Small intestine (tissue), 7 donors: ENCODE measurements around the gene COL13A1. TPM values are rescaled to one million over a fixed set of nuclear protein-coding genes. Genes with fewer than 3 reads are reported as not detected.
A peak's percentile ranks its signal among the peaks of the same experiment; 100 is the strongest.

ENCODE experiments used
- DNase-seq, 2 donors: peaks; one replicate each; pipeline versions ENCODE4 v3.0.0 to v3.0.0-alpha.2; 2013
- FAIRE-seq: peaks from 2 replicates; lab custom pipeline; 2012; peaks lifted over from hg19 to GRCh38; lab: Jason Lieb, UNC
- H3K27ac ChIP-seq, 3 donors: one replicate each; pipeline ENCODE4 v1.5.1; 2013; ENCODE audit warnings: low read length in 2 of 3, mild to moderate bottlenecking in 2 of 3, control low read depth in 1 of 3, inconsistent platforms in 1 of 3, low read depth in 1 of 3, moderate library complexity in 1 of 3
- H3K27me3 ChIP-seq, 3 donors: one replicate each; pipeline ENCODE4 v1.6.1; 2013; ENCODE audit warnings: low read length in 3 of 3, inconsistent platforms in 1 of 3; ENCODE audit not compliant: control insufficient read depth in 3 of 3, insufficient read depth in 3 of 3
- H3K36me3 ChIP-seq, 3 donors: one replicate each; pipeline ENCODE4 v1.6.1; 2013; ENCODE audit warnings: low read length in 3 of 3, inconsistent platforms in 1 of 3, low read depth in 1 of 3, mild to moderate bottlenecking in 1 of 3, moderate library complexity in 1 of 3; ENCODE audit not compliant: control insufficient read depth in 3 of 3, insufficient read depth in 2 of 3
- H3K4me1 ChIP-seq, 3 donors: one replicate each; pipeline ENCODE4 v1.6.1; 2013; ENCODE audit warnings: low read length in 2 of 3, inconsistent platforms in 1 of 3, low read depth in 1 of 3, mild to moderate bottlenecking in 1 of 3, moderate library complexity in 1 of 3; ENCODE audit not compliant: control insufficient read depth in 3 of 3, insufficient read depth in 2 of 3
- H3K4me3 ChIP-seq, 3 donors: one replicate each; pipeline ENCODE4 v1.5.1; 2013; ENCODE audit warnings: low read length in 3 of 3, control low read depth in 1 of 3, inconsistent platforms in 1 of 3, low read depth in 1 of 3, mild to moderate bottlenecking in 1 of 3, moderate library complexity in 1 of 3
- H3K9me3 ChIP-seq, 2 donors: one replicate each; pipeline ENCODE4 v1.6.1; 2013; ENCODE audit warnings: low read depth in 1 of 2, low read length in 1 of 2; ENCODE audit not compliant: control insufficient read depth in 2 of 2, insufficient read depth in 1 of 2
- WGBS, 3 donors: extraction: QIAGEN DNeasy Blood & Tissue Kit; methylation state at CpG; one replicate each; pipeline ENCODE4 v1.1.7; 2013; 5-methylcytosine and 5-hydroxymethylcytosine counted together
- polyA plus RNA-seq, 4 donors: library from polyadenylated mRNA; stranded (reverse) in 3 of 4; unstranded in 1 of 4; fragments of 200-250 nt in 3 of 4; fragments of 120-200 nt in 1 of 4; gene quantifications; one replicate each; pipeline versions ENCODE4 v1.2.1 to v1.2.3, GENCODE V29; 2013
- donor health status: healthy with polysubstance abuse.
- donor health status: control.
- donor health status: control.
- donor health status: Bipolar disorder and iron deficiency.
- donor health status: healthy.

Gene COL13A1
- polyA plus RNA-seq, 4 donors: 0.45 to 6.6 (median 0.60) TPM

DNA sequence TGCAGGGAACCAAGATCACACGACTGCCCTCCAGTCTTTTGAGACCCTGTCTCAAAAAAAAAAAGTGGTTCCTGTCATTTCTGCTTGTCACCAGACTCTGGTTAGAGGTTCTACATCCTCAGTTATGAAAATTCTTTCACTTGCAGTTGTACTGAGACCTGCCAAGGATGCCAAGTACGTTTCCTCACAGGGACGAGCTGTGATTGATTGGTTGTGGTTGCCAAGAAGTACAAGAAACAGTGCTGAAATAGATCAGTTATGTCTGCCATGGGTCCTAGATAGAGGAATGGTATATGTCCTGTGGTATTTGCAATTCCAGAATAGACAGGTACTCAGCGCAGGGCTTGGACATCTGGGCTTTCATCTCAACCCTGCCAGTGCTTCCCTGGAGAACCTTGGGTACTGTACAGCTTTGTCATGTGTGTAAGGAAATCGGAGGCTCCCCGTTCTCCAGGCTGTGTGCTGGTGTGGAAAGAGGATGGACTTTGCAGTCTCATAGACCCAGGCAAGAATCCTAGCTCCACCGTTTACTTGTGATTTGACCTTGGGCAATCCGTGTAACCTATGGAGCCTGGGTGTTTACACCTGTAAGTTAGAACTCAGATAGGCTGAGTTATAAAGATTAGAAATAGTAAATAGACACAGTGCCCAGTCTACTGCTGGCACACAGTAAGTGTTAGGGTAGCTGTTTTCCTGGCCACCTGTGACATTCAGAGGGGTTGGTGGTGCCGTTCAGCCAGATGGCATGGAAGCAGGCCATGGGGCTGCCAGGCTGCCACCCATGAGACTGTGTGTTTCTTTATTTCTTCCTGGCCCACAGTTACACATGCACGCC is 53.0 kb downstream of the COL13A1 start:
- Histone ChIP-seq H3K9me3 (no peaks in the 10 kb centered on the region), H3K27me3 (no peaks in the 10 kb centered on the region), H3K27ac (peak overlapping the region; percentile 47 to 75 (median 59)), H3K4me1 (peaks cover 0 to 42% (median 10%) of the 10 kb centered on the region in 3 donors), H3K4me3 (no peak overlapping the region), H3K36me3 (no peaks in the 10 kb centered on the region)
- DNase-seq (peak; percentile 87 to 94), FAIRE-seq (no peak)
- WGBS, 3 donors: 16 to 57% (median 34%) methylated on average over 10 of the region's 10 CpGs

DNA sequence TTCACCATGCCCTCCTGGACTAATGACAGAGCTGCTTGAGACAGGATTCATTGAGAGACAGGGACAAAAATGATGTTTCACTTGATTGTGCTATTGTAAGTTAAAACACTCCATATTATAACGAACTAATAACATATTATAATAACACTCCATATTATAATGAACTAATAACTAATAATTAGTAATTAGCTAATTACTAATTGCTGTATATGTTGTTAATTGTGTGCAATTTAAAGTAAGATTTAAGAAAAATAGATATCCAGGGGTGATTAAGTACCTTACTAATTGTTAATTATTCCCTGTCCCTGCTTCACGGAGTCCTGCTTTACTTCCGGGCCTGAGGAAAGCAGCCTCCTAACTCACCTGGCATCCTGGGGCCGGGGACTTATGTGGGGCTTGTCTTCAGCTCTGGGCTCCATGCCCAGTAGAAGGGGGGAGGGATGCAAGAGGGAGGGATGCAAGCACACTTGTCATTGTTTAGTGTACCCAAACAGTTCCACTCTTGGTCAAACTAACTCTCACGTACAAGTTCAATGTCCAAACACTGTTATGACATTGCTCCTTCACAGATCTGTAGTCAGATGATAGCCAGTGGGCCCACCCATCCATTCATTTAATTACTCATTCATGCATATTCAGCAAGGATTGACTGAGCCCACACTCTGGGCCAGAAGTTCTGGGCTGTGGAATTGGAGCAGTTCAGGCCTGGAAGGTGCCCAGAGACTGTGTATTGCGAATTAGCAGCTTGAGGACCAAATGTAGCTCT is 53.8 kb downstream of the COL13A1 start:
- WGBS, 3 donors: 30 to 49% (median 36%) methylated on average over 6 of the region's 6 CpGs
- peak overlapping the region; percentile 50 to 75 (median 59) for H3K27ac ChIP-seq
- H3K4me1 ChIP-seq: peaks cover 0 to 42% (median 10%) of the 10 kb centered on the region in 3 donors
- H3K4me3 ChIP-seq: no peak overlapping the region
- H3K36me3 ChIP-seq: no peaks in the 10 kb centered on the region
- peak; percentile 88 to 90 for DNase-seq
- no peak for FAIRE-seq
- H3K9me3 ChIP-seq: no peaks in the 10 kb centered on the region
- H3K27me3 ChIP-seq: no peaks in the 10 kb centered on the region

GRCh38 chr10:69856601-69857166 is 55.0 kb downstream of the COL13A1 start:
- peaks cover 0 to 51% (median 15%) of the 10 kb centered on the region in 3 donors for H3K4me1 ChIP-seq
- H3K9me3 ChIP-seq: no peaks in the 10 kb centered on the region
- FAIRE-seq (no peak), DNase-seq (peak; percentile 29 to 56)
- H3K27me3 ChIP-seq: no peaks in the 10 kb centered on the region
- 52 to 63% (median 54%) methylated on average over 7 of the region's 7 CpGs for WGBS, 3 donors
- no peaks in the 10 kb centered on the region for H3K36me3 ChIP-seq
- no peak overlapping the region for H3K4me3 ChIP-seq
- H3K27ac ChIP-seq: peak overlapping the region in 2 of 3 donors; percentile 39 to 73

- Histone ChIP-seq H3K9me3 (no peaks in the 10 kb centered on the region), H3K27me3 (no peaks in the 10 kb centered on the region), H3K4me3 (no peak overlapping the region), H3K4me1 (peaks cover 0 to 58% (median 17%) of the 10 kb centered on the region in 3 donors), H3K36me3 (no peaks in the 10 kb centered on the region), H3K27ac (no peak overlapping the region)
- 68 to 88% (median 69%) methylated on average over 1 of the region's 1 CpG for WGBS, 3 donors
- no peak for FAIRE-seq
- no peak for DNase-seq
Measured at GRCh38 chr10:69858201-69858600, 56.5 kb downstream of the COL13A1 start.

GRCh38 chr10:69860271-69860670 is 58.6 kb downstream of the COL13A1 start:
- WGBS, 3 donors: 20 to 37% (median 25%) methylated on average over 8 to 9 of the region's 9 CpGs
- Histone ChIP-seq H3K4me1 (peaks cover 0 to 44% (median 17%) of the 10 kb centered on the region in 3 donors), H3K27ac (no peak overlapping the region), H3K27me3 (no peaks in the 10 kb centered on the region), H3K36me3 (no peaks in the 10 kb centered on the region), H3K4me3 (no peak overlapping the region), H3K9me3 (no peaks in the 10 kb centered on the region)
- FAIRE-seq (no peak), DNase-seq (no peak)

DNA sequence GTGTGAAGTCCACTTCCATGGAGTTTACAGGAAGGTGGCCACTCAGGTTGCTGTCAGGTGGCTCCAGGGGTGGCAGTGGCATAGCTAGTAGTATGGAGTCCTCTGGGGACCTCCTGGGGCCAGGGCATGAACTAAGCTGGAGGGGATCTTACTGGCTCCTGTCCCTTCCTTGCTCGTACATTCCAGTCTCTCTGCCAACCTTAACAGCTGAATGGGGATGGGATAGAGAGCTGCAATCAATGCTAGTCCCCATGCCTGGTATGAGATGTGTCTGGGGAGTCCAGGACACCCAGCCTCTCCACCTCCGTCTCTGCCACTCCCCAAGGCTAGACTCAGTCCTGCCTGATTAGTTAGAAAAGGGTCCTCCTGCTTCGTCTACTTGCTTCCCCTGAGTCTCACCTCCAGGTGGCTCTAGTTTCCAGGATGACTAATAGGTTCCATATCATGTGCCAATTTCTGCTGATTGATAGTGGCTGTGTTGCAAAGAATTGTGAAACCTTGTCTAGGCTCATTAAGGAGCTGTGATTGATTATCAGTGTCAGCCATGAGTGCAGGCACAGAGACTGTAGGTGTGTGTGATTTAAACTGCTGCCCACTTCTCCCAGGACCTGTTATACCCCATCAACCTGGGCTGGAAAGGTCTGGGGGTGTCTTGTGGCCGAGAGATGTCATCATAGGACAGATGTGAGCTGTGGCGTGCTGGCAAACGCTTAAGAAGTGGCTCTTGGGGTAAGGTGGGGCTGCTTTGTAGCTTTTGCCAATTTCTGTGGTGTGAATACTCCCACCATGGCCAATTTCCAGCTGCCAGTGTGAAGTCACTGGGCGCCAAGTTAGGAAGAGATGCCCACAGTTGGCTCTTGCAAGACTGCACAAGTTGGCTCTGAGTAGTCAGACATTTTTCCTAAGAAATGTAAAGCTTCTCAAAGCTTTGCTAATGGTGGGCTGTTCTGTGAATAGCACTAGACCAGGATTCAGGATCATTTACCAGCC is 59.8 kb downstream of the COL13A1 start:
- DNase-seq (peak; percentile 93 to 97), FAIRE-seq (no peak)
- no peak overlapping the region for H3K4me3 ChIP-seq

GRCh38 chr10:69862882-69863530 is 61.3 kb downstream of the COL13A1 start:
- Histone ChIP-seq H3K27me3 (no peaks in the 10 kb centered on the region), H3K9me3 (no peaks in the 10 kb centered on the region), H3K4me1 (peaks cover 3 to 40% (median 10%) of the 10 kb centered on the region in 3 donors), H3K4me3 (no peak overlapping the region), H3K27ac (no peak overlapping the region), H3K36me3 (no peaks in the 10 kb centered on the region)
- FAIRE-seq: no peak
- no peak for DNase-seq
- WGBS, 3 donors: 89 to 92% (median 90%) methylated on average over 16 of the region's 16 CpGs

More for the DNA sequence above, 59.8 kb downstream of the COL13A1 start:
- H3K27me3 ChIP-seq: no peaks in the 10 kb centered on the region
- no peaks in the 10 kb centered on the region for H3K9me3 ChIP-seq
- peaks cover 0 to 39% (median 14%) of the 10 kb centered on the region in 3 donors for H3K4me1 ChIP-seq
- no peaks in the 10 kb centered on the region for H3K36me3 ChIP-seq
- WGBS, 3 donors: 12 to 49% (median 19%) methylated on average over 7 of the region's 7 CpGs
- H3K27ac ChIP-seq: peak overlapping the region in 2 of 3 donors; percentile 24 to 72
